NCI-H748 (cell line): ENCODE results near the gene ISCU.
A peak's percentile ranks its signal among the peaks of the same experiment; 100 is the strongest.
"Not testable (repeated sequence)": the region's sequence is repeated elsewhere in the genome, so short reads cannot be mapped to it uniquely, and the experiment has no call there.

Experiments
- DNase-seq: peaks from one replicate; lab custom pipeline; 2025; ENCODE audit not compliant: unreplicated experiment; lab: John Stamatoyannopoulos, UW

ISCU gene

DNA sequence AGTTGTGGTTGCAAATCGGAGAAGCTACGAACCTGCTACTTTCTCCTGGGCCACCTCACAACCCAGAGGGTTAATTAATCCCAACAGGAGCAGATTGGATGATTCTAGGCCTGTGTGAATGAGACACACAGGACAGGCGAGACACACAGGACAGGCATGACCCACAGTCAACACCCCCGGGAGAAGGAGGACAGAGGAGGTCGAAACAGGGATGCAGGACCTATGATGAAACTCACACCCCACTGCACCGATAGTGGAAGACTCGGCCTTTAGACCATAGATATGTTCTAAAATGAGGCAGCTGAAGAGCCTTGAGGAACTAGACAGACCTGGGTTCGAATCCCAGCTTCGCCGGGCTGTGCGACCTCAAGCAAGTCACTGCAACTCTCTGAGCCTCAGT is 23.9 kb downstream of the ISCU start:
- no peak for DNase-seq

DNA sequence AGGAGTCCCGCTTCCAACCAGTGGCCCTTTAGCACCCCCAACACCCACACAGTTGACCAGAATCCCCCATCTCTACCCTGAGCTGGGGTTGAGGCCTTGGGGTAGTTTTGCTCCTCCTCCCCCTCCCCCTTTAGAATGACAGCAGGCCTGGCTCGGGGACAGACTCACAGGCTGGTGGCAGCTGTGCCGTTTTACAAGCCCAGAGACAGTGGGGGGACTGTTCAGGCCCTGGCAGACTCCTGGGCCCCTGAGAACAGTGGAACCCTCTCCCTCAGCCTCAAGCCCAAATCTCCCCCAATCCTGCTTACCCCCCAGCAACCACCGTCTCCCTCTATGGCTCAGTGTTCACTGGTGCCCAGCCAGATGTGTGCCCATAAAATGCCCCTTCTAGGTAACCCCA is 25.4 kb downstream of the ISCU start:
- DNase-seq, result no peak

GRCh38 chr12:108589028-108589839 is 26.8 kb downstream of the ISCU start:
- no peak for DNase-seq

- DNase-seq, result no peak
Measured at GRCh38 chr12:108589840-108590229, 27.4 kb downstream of the ISCU start.

DNA sequence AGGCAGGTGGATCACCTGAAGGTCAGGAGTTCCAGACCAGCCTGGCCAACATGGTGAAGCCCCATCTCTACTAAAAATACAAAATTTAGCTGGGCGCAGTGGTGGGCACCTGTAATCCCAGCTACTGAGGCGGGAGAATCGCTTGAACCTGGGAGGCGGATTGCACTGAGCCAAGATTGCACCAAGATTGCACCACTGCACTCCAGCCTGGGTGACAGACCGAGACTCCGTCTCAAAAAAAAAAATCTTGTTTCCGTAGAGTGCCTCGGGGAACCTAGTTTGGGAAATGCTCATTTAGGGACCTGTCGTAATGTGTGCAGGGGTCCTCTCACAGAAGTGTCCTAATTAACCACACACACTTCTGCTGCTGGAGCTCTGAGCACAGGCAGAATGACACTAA is 28.1 kb downstream of the ISCU start:
- not testable (repeated sequence) for DNase-seq

DNA sequence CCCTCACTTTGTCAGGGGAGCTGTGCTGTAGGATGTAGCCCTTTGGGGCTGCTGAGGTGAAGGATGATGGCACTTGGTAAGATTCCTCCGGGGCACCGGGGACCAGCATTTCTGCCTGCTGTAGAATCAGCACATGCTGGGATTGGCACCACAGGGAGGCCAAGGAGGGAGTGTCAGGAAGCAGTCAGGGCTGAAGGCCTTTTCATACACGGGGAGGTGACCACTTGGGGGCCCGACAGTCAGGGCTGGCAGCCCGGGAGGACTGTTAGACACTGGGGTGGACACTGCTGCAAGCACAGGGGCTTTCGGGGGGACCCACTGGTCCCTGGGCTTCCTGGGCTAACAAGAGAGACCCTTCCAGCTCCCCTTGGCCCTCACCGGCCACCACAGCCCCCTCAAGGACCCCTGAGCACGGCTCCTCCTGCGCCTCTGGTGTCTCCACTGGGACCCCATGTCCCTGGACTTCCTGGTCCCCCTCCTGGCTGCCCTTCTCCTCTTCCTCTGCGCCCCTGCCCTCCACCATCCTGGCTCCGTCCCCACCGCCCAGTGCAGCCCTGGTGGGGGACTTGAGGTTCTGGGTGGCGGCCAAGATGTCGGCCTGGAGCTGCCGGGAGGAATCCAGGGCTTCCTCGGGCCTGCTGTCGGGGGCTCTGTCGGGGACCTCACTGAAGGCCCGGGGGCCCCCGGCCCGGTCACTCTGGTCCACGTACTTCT is 29.0 kb downstream of the ISCU start:
- no peak for DNase-seq

- DNase-seq, result no peak
Measured at GRCh38 chr12:108592033-108592909, 29.9 kb downstream of the ISCU start.

- no peak for DNase-seq
Measured at GRCh38 chr12:108594323-108594903, 32.0 kb downstream of the ISCU start.

DNA sequence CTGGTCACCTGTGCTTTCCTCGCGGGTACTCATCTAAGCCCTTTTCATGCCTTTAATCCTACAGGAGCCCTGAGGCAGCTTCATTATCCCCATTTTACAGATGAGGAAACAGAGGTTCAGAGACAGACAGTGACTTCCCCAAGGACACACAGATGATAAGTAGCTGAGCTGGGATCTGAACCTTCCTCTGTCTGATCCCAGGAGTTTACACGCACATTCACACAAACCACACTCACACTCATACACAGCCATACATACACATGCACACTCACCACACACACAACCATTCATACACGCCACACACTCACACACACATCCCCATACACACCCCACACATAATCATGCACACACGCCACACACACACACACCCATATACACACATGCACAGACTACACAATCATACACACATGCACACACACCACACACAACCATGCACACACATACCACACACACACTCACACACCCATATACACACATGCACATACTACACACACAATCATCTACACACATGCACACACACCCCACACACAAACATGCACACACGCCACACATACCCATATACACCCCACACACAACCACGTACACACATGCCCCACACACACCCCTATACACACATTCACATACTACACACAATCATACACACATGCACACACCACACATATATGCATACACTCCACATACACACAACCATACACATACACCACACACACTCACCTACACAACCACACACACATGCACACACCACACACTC is 32.7 kb downstream of the ISCU start:
- no peak for DNase-seq

GRCh38 chr12:108595711-108596647 is 33.6 kb downstream of the ISCU start:
- DNase-seq, result no peak

- DNase-seq, result peak; percentile 24
Measured at GRCh38 chr12:108596854-108597558, 34.6 kb downstream of the ISCU start.

DNA sequence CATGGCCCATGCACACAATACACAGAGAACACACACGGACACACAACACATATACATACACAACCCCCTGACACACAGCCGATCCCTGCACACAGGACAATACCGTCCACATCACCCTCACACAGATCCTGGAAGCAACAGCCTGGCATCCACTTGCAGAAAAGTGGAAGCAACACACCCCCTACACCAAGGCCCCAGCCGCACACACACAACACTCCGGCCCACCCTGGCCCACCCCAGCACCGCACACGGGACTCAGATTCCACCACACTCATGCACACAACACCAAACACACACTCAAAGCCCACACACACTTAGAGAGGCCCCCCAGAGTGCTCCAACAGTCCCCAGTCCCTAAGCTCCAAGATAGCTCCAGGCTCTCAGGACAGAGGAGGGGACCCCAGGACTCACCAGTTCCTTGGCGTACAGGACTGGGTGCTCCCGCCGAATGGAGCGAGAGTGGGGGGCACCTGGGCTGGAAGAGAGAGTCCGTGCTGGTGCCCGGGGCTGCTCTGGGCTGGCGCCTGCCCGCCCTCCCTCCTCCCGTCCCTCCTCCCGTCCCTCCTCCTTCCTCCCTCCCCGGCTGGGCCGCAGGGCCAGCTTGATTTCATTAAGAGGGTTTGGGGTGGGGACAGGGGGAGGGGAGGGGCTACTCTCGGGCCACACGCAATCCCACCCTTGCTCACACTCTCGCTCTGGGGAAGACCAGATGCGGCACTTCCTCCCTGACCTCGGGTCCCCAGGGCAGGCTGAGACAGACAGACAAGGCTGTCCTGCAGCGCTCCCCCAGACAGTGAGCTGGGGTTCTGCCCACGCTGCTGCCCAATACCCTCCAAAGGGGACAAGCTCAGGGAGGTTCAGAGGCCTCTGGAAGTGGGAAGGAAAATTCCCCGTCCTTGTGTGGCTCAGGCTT is 35.4 kb downstream of the ISCU start, which contains the start of gene TMEM119:
TMEM119 (minus strand) TSS at position 526 of the 913 bp plus-strand sequence. CDS start 5,701 bp downstream, outside the sequence.
- DNase-seq, result no peak

GRCh38 chr12:108598553-108599250 is 36.3 kb downstream of the ISCU start:
- no peak for DNase-seq

- no peak for DNase-seq
Measured at GRCh38 chr12:108599541-108599940, 37.1 kb downstream of the ISCU start.

- no peak for DNase-seq
Measured at GRCh38 chr12:108599948-108600701, 37.7 kb downstream of the ISCU start.

GRCh38 chr12:108600702-108601007 is 38.3 kb downstream of the ISCU start:
- no peak for DNase-seq
